Fibroblast of skin of left biceps (primary cell): ENCODE measurements around the gene RAD51AP1.
A peak's percentile ranks its signal among the peaks of the same experiment; 100 is the strongest.
"Not testable (repeated sequence)": the region's sequence is repeated elsewhere in the genome, so short reads cannot be mapped to it uniquely, and the experiment has no call there.

ENCODE experiments used
- DNase-seq, 2 experiments: peaks; one replicate each; pipeline ENCODE4 v3.0.0-alpha.2; 2013; ENCODE audit warnings: low read depth in 2 of 2

RAD51AP1 gene

GRCh38 chr12:4538207-4539160 lies at the start of gene RAD51AP1:
TSS of gene RAD51AP1 (plus strand) at chr12:4538890. CDS start at chr12:4538940, 50 bp downstream.
- DNase-seq: peak; percentile 93

- DNase-seq: no peak
These were observed 49.1 kb upstream of the RAD51AP1 start for GRCh38 chr12:4489556-4489955.

GRCh38 chr12:4490973-4491372 lies 47.7 kb upstream of the RAD51AP1 start:
- DNase-seq: no peak

- DNase-seq: no peak
These were observed 42.4 kb upstream of the RAD51AP1 start for GRCh38 chr12:4496145-4496838.

- no peak for DNase-seq
These were observed 39.5 kb upstream of the RAD51AP1 start for GRCh38 chr12:4499186-4499585.

GRCh38 chr12:4505376-4505986 lies 33.2 kb upstream of the RAD51AP1 start:
- peak in 1 of 2 experiments; percentile 1 for DNase-seq

GRCh38 chr12:4506430-4506829 lies 32.3 kb upstream of the RAD51AP1 start:
- no peak for DNase-seq

GRCh38 chr12:4506870-4507269 lies 31.8 kb upstream of the RAD51AP1 start:
- DNase-seq: peak in 1 of 2 experiments; percentile 1

GRCh38 chr12:4508503-4508902 lies 30.2 kb upstream of the RAD51AP1 start:
- not testable (repeated sequence) for DNase-seq

- not testable (repeated sequence) for DNase-seq
These were observed 29.4 kb upstream of the RAD51AP1 start for GRCh38 chr12:4509269-4509668.

- DNase-seq: peak in 1 of 2 experiments; percentile 20
These were observed 20.5 kb upstream of the RAD51AP1 start for GRCh38 chr12:4518106-4518728.

GRCh38 chr12:4523443-4523842 lies 15.2 kb upstream of the RAD51AP1 start:
- DNase-seq: not testable (repeated sequence)

- no peak for DNase-seq
These were observed 11.7 kb upstream of the RAD51AP1 start for GRCh38 chr12:4526923-4527546.

GRCh38 chr12:4530160-4530559 lies 8.5 kb upstream of the RAD51AP1 start:
- no peak for DNase-seq

GRCh38 chr12:4530982-4531586 lies 7.6 kb upstream of the RAD51AP1 start:
- DNase-seq: no peak

GRCh38 chr12:4535092-4535491 lies 3.6 kb upstream of the RAD51AP1 start:
- DNase-seq: no peak

- no peak for DNase-seq
These were observed 2.8 kb upstream of the RAD51AP1 start for GRCh38 chr12:4535871-4536270.

- DNase-seq: no peak
These were observed 629 bp downstream of the RAD51AP1 start for GRCh38 chr12:4539167-4539870.

- DNase-seq: no peak
These were observed 1.5 kb downstream of the RAD51AP1 start for GRCh38 chr12:4540170-4540569.

- no peak for DNase-seq
These were observed 1.9 kb downstream of the RAD51AP1 start for GRCh38 chr12:4540638-4541037.
